GM18505 (cell line): ENCODE measurements around the gene GRIP2.

Experiments used
- ATAC-seq: cut with Tn5 transposase; IDR thresholded peaks from one replicate; pipeline ENCODE4 v1.9.1; 2021; ENCODE audit not compliant: unreplicated experiment
- POLR2A ChIP-seq: IDR thresholded peaks from 4 replicates; pipeline ENCODE4 v1.6.1; 2011; ENCODE audit warnings: borderline replicate concordance; ENCODE audit not compliant: insufficient read depth, insufficient read length; ENCODE audit errors: extremely low read depth

Gene GRIP2

GRCh38 chr3:14468621-14468981 lies 71.5 kb downstream of the GRIP2 start:
- no peak for ATAC-seq
- no peak for TF ChIP-seq POLR2A

DNA sequence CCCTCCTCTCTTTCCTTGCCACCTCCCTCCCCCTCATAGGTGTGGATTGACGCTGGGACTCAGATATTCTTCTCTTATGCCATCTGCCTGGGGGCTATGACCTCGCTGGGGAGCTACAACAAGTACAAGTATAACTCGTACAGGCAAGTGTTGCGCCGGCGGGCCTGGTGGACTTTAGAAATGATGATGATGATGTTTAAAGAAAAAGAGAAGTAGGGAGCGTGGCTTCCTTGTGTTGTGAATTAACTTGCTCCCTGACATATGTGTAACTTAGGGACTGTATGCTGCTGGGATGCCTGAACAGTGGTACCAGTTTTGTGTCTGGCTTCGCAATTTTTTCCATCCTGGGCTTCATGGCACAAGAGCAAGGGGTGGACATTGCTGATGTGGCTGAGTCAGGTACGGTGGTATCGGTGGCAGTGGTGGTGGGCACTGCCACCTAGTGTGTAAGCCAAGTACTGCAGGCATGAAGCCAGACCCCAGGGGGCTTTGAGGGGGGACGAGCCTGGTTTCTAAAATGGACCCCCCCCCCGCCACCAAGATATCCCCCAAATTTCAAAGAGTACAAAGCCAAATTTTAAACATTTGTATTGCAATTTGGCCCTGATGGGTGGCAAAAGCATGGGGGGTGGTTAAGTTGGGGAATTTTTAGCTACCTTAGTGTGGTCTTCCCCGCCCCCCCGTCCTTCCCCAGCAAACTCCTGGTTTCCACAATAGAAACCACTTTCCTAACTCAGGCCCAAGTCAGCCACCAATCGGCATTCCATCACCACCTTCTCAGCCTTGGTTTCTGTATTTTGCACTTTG lies 72.1 kb downstream of the GRIP2 start:
- no peak for TF ChIP-seq POLR2A
- ATAC-seq, result no peak

- ATAC-seq, result no peak
- TF ChIP-seq POLR2A, result no peak
These were observed 73.8 kb downstream of the GRIP2 start for GRCh38 chr3:14466179-14466903.

- TF ChIP-seq POLR2A, result no peak
- ATAC-seq, result no peak
These were observed 74.7 kb downstream of the GRIP2 start for GRCh38 chr3:14465425-14465824.

DNA sequence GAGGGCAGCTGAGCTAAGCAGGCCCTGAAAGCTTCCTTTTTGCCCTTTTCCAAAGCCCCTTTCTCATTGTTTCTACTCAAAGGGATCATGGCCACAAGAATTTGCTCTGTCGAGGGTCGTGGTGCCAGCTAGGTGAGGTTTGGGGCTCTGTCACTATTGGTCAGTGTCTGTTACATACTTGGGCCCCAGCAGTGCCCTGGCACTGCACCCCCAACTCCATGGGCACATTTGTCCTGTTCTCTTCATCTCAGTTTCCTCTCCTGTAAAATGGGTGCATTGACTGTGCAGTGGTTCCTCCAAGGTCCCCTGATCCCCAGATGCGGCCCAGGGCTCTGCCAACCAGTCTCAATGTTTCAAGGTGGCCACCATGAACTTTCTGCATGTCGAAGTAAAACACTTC lies 75.6 kb downstream of the GRIP2 start:
- no peak for TF ChIP-seq POLR2A
- ATAC-seq, result no peak

- no peak for ATAC-seq
- TF ChIP-seq POLR2A, result no peak
These were observed 76.0 kb downstream of the GRIP2 start for GRCh38 chr3:14464141-14464465.

GRCh38 chr3:14463330-14464140 lies 76.6 kb downstream of the GRIP2 start:
- TF ChIP-seq POLR2A, result no peak

GRCh38 chr3:14462738-14463137 lies 77.4 kb downstream of the GRIP2 start:
- TF ChIP-seq POLR2A, result no peak
- ATAC-seq, result no peak

More at GRCh38 chr3:14463330-14464140, 76.6 kb downstream of the GRIP2 start:
- ATAC-seq, result no peak

DNA sequence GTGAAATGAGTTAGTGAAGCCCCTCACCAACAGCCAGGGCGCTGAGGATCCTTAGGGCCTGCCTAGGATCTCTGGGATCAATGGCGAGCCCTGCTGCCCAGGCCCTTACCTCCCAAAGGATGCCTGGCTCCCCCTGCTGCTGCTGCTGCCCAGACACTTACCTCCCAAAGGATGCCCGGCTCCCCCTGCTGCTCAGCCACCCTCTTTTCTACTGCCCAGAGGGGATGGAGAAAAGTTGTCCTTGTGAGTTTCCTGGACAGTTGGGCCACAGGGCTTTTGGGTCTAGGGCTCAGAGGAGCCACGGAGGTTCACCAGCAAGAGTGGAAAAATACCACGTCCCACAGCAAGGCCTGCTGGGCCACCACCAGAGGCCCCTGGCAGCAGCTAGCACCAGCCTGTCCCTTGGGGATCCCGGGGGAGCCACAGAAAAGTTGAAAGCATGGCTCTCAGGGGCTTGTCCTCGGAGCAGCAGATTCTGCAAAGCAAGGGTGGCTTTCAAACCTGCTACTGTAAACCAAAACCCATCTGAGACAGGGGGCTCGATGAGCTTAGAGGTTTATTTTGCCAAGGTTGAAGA lies 78.3 kb downstream of the GRIP2 start:
- no peak for TF ChIP-seq POLR2A
- no peak for ATAC-seq

- no peak for ATAC-seq
These were observed 79.0 kb downstream of the GRIP2 start for GRCh38 chr3:14461006-14461747.

DNA sequence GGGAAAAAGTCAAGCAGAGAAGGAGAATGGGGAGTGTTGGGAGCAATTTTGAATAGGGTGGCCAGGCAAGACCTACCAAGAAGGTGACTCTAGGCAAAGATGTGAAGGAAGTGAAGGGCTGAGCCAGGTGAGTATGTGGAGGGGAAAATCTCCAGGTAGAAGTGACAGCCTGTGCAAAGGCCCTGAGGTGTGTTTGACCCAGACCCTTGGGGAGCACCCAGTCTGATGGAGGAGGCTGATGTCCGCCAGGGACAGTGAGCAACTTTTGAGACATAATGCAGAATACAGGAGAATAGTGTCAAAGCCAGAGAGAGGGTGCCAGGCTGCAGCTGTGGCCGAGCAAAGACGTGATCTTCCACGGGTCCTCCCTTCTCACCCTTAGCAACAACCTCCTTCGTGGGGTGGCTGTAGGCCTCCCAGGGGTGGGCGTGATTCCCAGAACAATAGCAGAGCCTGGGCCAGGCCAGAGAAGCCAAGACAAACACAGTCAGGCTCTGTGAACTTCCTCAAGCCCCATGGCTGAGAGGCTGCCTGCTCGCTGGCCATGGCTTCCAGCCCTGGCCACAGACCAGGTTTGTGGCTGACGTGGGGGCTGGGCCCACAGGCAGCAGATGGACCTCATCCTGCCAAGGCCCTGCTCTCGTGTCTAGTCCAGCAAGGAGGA lies 79.7 kb downstream of the GRIP2 start:
- TF ChIP-seq POLR2A, result no peak
- ATAC-seq, result no peak

More at GRCh38 chr3:14461006-14461747, 79.0 kb downstream of the GRIP2 start:
- no peak for TF ChIP-seq POLR2A

DNA sequence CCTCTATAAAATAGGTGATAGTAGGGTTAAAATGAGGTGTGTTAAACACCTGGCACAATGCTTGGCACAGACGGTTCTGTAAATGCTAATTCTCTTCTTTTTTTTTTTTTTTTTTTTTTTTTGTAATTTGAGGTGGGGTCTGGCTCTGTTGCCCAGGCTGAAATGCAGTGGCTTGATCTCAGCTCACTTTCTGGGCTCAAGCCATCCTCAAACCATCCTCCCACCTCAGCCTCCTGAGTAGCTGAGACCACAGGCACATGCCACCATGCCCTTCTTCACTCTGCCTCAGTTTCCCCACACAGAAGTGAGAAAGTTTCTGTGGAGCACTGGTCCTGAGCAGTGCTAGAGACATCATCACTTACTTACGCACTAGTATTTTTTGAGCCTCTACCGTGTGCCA lies 80.4 kb downstream of the GRIP2 start:
- no peak for TF ChIP-seq POLR2A
- ATAC-seq, result no peak
